Glutamatergic neuron (in vitro differentiated cells): Measurements from ENCODE around the gene TM4SF20. TPM values are rescaled to one million over a fixed set of nuclear protein-coding genes. Genes with fewer than 3 reads are reported as not detected.
A peak's percentile ranks its signal among the peaks of the same experiment; 100 is the strongest.
"Not testable (repeated sequence)": the region's sequence is repeated elsewhere in the genome, so short reads cannot be mapped to it uniquely, and the experiment has no call there.

Experiments used
- DNase-seq: peaks from one replicate; pipeline ENCODE4 v3.0.0; 2022
- H3K27ac Mint-ChIP-seq: one replicate; pipeline ENCODE4 v1.8.0; 2020; ENCODE audit warnings: mild to moderate bottlenecking, mixed read lengths, inconsistent platforms; ENCODE audit not compliant: unreplicated experiment
- H3K27me3 Mint-ChIP-seq: one replicate; pipeline ENCODE4 v1.8.0; 2020; ENCODE audit warnings: mild to moderate bottlenecking, moderate library complexity, mixed read lengths, inconsistent platforms; ENCODE audit not compliant: unreplicated experiment
- H3K36me3 Mint-ChIP-seq: one replicate; pipeline ENCODE4 v1.8.0; 2020; ENCODE audit warnings: mild to moderate bottlenecking, mixed read lengths, inconsistent platforms; ENCODE audit not compliant: unreplicated experiment
- H3K4me1 Mint-ChIP-seq: one replicate; pipeline ENCODE4 v1.8.0; 2020; ENCODE audit warnings: mild to moderate bottlenecking, low read depth, mixed read lengths, inconsistent platforms; ENCODE audit not compliant: unreplicated experiment
- H3K4me3 Mint-ChIP-seq: one replicate; pipeline ENCODE4 v1.8.0; 2020; ENCODE audit warnings: mild to moderate bottlenecking, mixed read lengths, inconsistent platforms; ENCODE audit not compliant: unreplicated experiment
- H3K9me3 Mint-ChIP-seq: one replicate; pipeline ENCODE4 v1.8.0; 2020; ENCODE audit warnings: mild to moderate bottlenecking, moderate library complexity, mixed read lengths, inconsistent platforms; ENCODE audit not compliant: unreplicated experiment
- CTCF ChIP-seq: fragments of 200-600 bp; sonication (generic); IDR thresholded peaks from one replicate; pipeline ENCODE4 v1.5.0; 2021; ENCODE audit not compliant: partially characterized antibody, unreplicated experiment
- total RNA-seq: library from RNA; stranded (reverse); fragmentation: NEBNext Ultra II Directional; extraction: Animal tissue kit (Norgen Biotek cat#: 25700); gene quantifications from one replicate; pipeline ENCODE4 v1.2.1, GENCODE V29; 2021; ENCODE audit not compliant: unreplicated experiment

The TM4SF20 gene
- total RNA-seq, 1 donor from 2014 or later, result not detected

- Mint-ChIP-seq H3K27ac (no peak overlapping the region), H3K27me3 (no peaks in the 10 kb centered on the region), H3K36me3 (no peaks in the 10 kb centered on the region), H3K9me3 (no peaks in the 10 kb centered on the region), H3K4me1 (peaks cover 12% of the 10 kb centered on the region), H3K4me3 (no peak overlapping the region)
- DNase-seq, result no peak
- TF ChIP-seq CTCF, result no peak
These were observed 10.5 kb downstream of the TM4SF20 start for GRCh38 chr2:227368574-227368973.

- H3K27me3 Mint-ChIP-seq, result no peaks in the 10 kb centered on the region
- no peaks in the 10 kb centered on the region for H3K9me3 Mint-ChIP-seq
- peaks cover 12% of the 10 kb centered on the region for H3K4me1 Mint-ChIP-seq
- no peak for TF ChIP-seq CTCF
- no peak overlapping the region for H3K4me3 Mint-ChIP-seq
- no peaks in the 10 kb centered on the region for H3K36me3 Mint-ChIP-seq
- H3K27ac Mint-ChIP-seq, result no peak overlapping the region
- no peak for DNase-seq
These were observed 11.7 kb downstream of the TM4SF20 start for GRCh38 chr2:227367427-227367795.

GRCh38 chr2:227366769-227367426, 12.2 kb downstream of the TM4SF20 start:
- Mint-ChIP-seq H3K4me1 (peaks cover 12% of the 10 kb centered on the region), H3K36me3 (no peaks in the 10 kb centered on the region), H3K27ac (no peak overlapping the region), H3K4me3 (no peak overlapping the region), H3K27me3 (no peaks in the 10 kb centered on the region), H3K9me3 (no peaks in the 10 kb centered on the region)
- no peak for TF ChIP-seq CTCF
- DNase-seq, result no peak

- no peak for DNase-seq
- H3K27me3 Mint-ChIP-seq, result no peaks in the 10 kb centered on the region
- no peak for TF ChIP-seq CTCF
- H3K36me3 Mint-ChIP-seq, result no peaks in the 10 kb centered on the region
- no peak overlapping the region for H3K27ac Mint-ChIP-seq
- no peaks in the 10 kb centered on the region for H3K9me3 Mint-ChIP-seq
- no peak overlapping the region for H3K4me3 Mint-ChIP-seq
- peaks cover 12% of the 10 kb centered on the region for H3K4me1 Mint-ChIP-seq
These were observed 13.3 kb downstream of the TM4SF20 start for GRCh38 chr2:227365833-227366232.

GRCh38 chr2:227364585-227365263, 14.4 kb downstream of the TM4SF20 start:
- DNase-seq, H3K27me3 Mint-ChIP-seq, H3K27ac Mint-ChIP-seq, H3K9me3 Mint-ChIP-seq, H3K36me3 Mint-ChIP-seq: not testable (repeated sequence)
- Mint-ChIP-seq H3K4me1 (peaks cover 10% of the 10 kb centered on the region), H3K4me3 (peak overlapping the region; percentile 38)
